ENCODE results near the gene CFAP206.

DNA sequence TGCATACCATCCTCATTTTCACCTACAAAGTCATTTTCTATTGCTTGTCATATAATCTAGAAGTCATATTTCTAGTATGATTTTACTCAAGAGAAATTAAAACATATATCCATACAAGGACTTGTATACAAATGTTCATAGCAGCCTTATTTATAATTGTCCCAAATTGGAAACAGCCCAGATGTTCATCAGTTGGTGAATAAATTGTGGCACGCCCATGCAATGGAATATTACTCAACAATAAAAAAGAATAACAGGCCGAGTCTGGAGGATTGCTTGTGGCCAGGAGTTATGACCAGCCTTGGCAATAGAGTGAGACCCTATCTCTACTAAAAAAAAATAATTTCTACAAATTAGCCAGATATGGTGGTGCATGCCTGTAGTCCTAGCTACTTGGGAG is 34.4 kb upstream of the CFAP206 start:
- TF ChIP-seq, protein P1, sequence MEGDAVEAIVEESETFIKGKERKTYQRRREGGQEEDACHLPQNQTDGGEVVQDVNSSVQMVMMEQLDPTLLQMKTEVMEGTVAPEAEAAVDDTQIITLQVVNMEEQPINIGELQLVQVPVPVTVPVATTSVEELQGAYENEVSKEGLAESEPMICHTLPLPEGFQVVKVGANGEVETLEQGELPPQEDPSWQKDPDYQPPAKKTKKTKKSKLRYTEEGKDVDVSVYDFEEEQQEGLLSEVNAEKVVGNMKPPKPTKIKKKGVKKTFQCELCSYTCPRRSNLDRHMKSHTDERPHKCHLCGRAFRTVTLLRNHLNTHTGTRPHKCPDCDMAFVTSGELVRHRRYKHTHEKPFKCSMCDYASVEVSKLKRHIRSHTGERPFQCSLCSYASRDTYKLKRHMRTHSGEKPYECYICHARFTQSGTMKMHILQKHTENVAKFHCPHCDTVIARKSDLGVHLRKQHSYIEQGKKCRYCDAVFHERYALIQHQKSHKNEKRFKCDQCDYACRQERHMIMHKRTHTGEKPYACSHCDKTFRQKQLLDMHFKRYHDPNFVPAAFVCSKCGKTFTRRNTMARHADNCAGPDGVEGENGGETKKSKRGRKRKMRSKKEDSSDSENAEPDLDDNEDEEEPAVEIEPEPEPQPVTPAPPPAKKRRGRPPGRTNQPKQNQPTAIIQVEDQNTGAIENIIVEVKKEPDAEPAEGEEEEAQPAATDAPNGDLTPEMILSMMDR (IDR thresholded peaks at IDR 0.05 in 2 of 3, conservative IDR thresholded peaks at IDR 0.05 in 1 of 3; ENCODE audit: control insufficient read depth in 2 of 3, extremely low read depth in 1 of 3, insufficient read depth in 1 of 3, low read depth in 3 of 3, low read length in 3 of 3): no peak
- no peak for TF ChIP-seq CEBPB (IDR thresholded peaks at IDR 0.05; ENCODE audit: borderline replicate concordance in 1 of 2, low read depth in 2 of 2, low read length in 2 of 2)
- TF ChIP-seq SRF (IDR thresholded peaks at IDR 0.05; ENCODE audit: low read depth in 2 of 2, low read length in 2 of 2): no peak
- TF ChIP-seq, protein P2, sequence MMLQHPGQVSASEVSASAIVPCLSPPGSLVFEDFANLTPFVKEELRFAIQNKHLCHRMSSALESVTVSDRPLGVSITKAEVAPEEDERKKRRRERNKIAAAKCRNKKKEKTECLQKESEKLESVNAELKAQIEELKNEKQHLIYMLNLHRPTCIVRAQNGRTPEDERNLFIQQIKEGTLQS (IDR thresholded peaks at IDR 0.05; ENCODE audit: borderline replicate concordance, extremely low read depth, low read depth, low read length): no peak
- TF ChIP-seq, protein P3, sequence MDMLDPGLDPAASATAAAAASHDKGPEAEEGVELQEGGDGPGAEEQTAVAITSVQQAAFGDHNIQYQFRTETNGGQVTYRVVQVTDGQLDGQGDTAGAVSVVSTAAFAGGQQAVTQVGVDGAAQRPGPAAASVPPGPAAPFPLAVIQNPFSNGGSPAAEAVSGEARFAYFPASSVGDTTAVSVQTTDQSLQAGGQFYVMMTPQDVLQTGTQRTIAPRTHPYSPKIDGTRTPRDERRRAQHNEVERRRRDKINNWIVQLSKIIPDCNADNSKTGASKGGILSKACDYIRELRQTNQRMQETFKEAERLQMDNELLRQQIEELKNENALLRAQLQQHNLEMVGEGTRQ (IDR thresholded peaks at IDR 0.05; ENCODE audit: borderline replicate concordance, low read depth, low read length): no peak
- no peak for TF ChIP-seq EZH2 (IDR thresholded peaks at IDR 0.05; ENCODE audit: borderline replicate concordance, control insufficient read depth, low read depth, low read length)
- TF ChIP-seq TARDBP (IDR thresholded peaks at IDR 0.05; ENCODE audit: borderline replicate concordance): no peak
